H1 (cell line): ENCODE measurements around the gene SLCO4A1. TPM values are rescaled to one million over a fixed set of nuclear protein-coding genes. Genes with fewer than 3 reads are reported as not detected.

Experiments
- CHD7 ChIP-seq: fragments of 300-600 bp; sonication (generic); IDR thresholded peaks from 2 replicates; pipeline ENCODE4 v1.7.1; 2012; ENCODE audit warnings: low read length, moderate library complexity, mild to moderate bottlenecking, inconsistent platforms; ENCODE audit not compliant: insufficient replicate concordance
- FOSL1 ChIP-seq: IDR thresholded peaks from 2 replicates; pipeline ENCODE4 v1.6.1; 2011; ENCODE audit warnings: mild to moderate bottlenecking, low read depth, low read length, moderate library complexity; ENCODE audit not compliant: insufficient read depth
- POU5F1 ChIP-seq: IDR thresholded peaks from 2 replicates; pipeline ENCODE4 v1.6.1; 2011; ENCODE audit warnings: low read depth, mild to moderate bottlenecking, low read length, moderate library complexity
- SAP30 ChIP-seq: fragments of 300-600 bp; sonication (generic); IDR thresholded peaks from 2 replicates; pipeline ENCODE4 v1.7.1; 2012; ENCODE audit warnings: low read length, moderate library complexity, mild to moderate bottlenecking, inconsistent platforms; ENCODE audit not compliant: insufficient read depth, insufficient replicate concordance
- SIX5 ChIP-seq: IDR thresholded peaks from 2 replicates; pipeline ENCODE4 v1.6.1; 2011; ENCODE audit warnings: mild to moderate bottlenecking, low read depth, low read length
- SRF ChIP-seq: IDR thresholded peaks from 2 replicates; pipeline ENCODE4 v1.6.1; 2011; ENCODE audit warnings: mild to moderate bottlenecking, low read depth, low read length, moderate library complexity
- SUZ12 ChIP-seq: fragments of 200-600 bp; sonication (generic); IDR thresholded peaks from 2 replicates; pipeline ENCODE4 v1.6.1; 2012; ENCODE audit warnings: mild to moderate bottlenecking, inconsistent platforms, low read length, moderate library complexity, mixed read lengths
- TBP ChIP-seq: IDR thresholded peaks from 2 replicates; pipeline ENCODE4 v1.6.1; 2011; ENCODE audit warnings: low read depth, low read length, improper control_type of control experiment
- polyA plus RNA-seq, 7 experiments: library from polyadenylated mRNA; depleted of rRNA in 3 of 7; stranded (reverse) in 5 of 7; unstranded in 2 of 7; fragments of >200 nt in 5 of 7; fragments of 200-250 nt in 2 of 7; gene quantifications; 1 replicate in 5 of 7; 2 replicates in 1 of 7; 4 replicates in 1 of 7; pipeline versions ENCODE4 v1.2.1 to v1.2.3, GENCODE V29; 2011 to 2013; ENCODE audit warnings: missing spikeins in 2 of 7, mixed read lengths in 2 of 7
- total RNA-seq: library from RNA; stranded (reverse); fragmentation: NEBNext Ultra II Directional; extraction: Animal tissue kit (Norgen Biotek cat#: 25700); gene quantifications from 2 replicates; pipeline ENCODE4 v1.2.1, GENCODE V29; 2021

The SLCO4A1 gene
- total and polyA plus RNA-seq, 2 of the 8 experiments (the other 6 are each of a cell fraction or from before 2014, with no cell fraction given), result 10.5 to 18.5 TPM

GRCh38 chr20:62609279-62609720 lies 33.0 kb upstream of the SLCO4A1 start (continued):
- no peak for TF ChIP-seq POU5F1
- TF ChIP-seq SRF, result no peak
- TF ChIP-seq TBP, result no peak
- no peak for TF ChIP-seq FOSL1
- no peak for TF ChIP-seq SIX5
- TF ChIP-seq CHD7, result no peak
- no peak for TF ChIP-seq SUZ12
- TF ChIP-seq SAP30, result no peak
